Neural cell (in vitro differentiated cells): ENCODE results near the gene PLEKHN1. TPM values are rescaled to one million over a fixed set of nuclear protein-coding genes. Genes with fewer than 3 reads are reported as not detected.

Experiments
- H2AFZ ChIP-seq: fragments of 200-600, 300-800 bp; sonication (generic), shearing (Covaris generic); 2 replicates; pipeline ENCODE4 v1.6.0; 2014; ENCODE audit warnings: low read depth, mild to moderate bottlenecking, antibody characterized with exemption, low read length, moderate library complexity
- H3F3A ChIP-seq: fragments of 200-600 bp; shearing (Covaris generic); 2 replicates; pipeline ENCODE4 v1.6.1; 2016; ENCODE audit warnings: mild to moderate bottlenecking, moderate library complexity, mixed read lengths, antibody characterized with exemption, low read length; ENCODE audit not compliant: insufficient read depth, poor library complexity, severe bottlenecking
- H3K27ac ChIP-seq: fragments of 200-600, 300-800 bp; sonication (generic), shearing (Covaris generic); 2 replicates; pipeline ENCODE4 v1.5.1; 2014; ENCODE audit warnings: mild to moderate bottlenecking, low read length, moderate library complexity
- H3K27me3 ChIP-seq: fragments of 300-800, 200-600 bp; sonication (generic), shearing (Covaris generic); 2 replicates; pipeline ENCODE4 v1.6.0; 2014; ENCODE audit warnings: mild to moderate bottlenecking, low read depth, low read length, moderate library complexity; ENCODE audit not compliant: insufficient read depth
- H3K36me3 ChIP-seq: fragments of 300-800, 200-600 bp; sonication (generic), shearing (Covaris generic); 2 replicates; pipeline ENCODE4 v1.5.1; 2014; ENCODE audit warnings: mild to moderate bottlenecking, antibody characterized with exemption, low read length, moderate library complexity; ENCODE audit not compliant: insufficient read depth
- H3K4me2 ChIP-seq: fragments of 300-800, 200-600 bp; sonication (generic), shearing (Covaris generic); 2 replicates; pipeline ENCODE4 v1.6.0; 2014; ENCODE audit warnings: mild to moderate bottlenecking, low read length
- H3K4me3 ChIP-seq: fragments of 300-800, 200-600 bp; sonication (generic), shearing (Covaris generic); 2 replicates; pipeline ENCODE4 v1.5.1; 2014; ENCODE audit warnings: mild to moderate bottlenecking, low read length, moderate library complexity
- H3K79me2 ChIP-seq: fragments of 200-600 bp; shearing (Covaris generic); replicated peaks from 2 replicates; pipeline ENCODE4 v1.6.0; 2014; ENCODE audit warnings: mild to moderate bottlenecking, low read length, moderate library complexity; ENCODE audit not compliant: insufficient read depth
- H3K9ac ChIP-seq: fragments of 300-800, 200-600 bp; sonication (generic), shearing (Covaris generic); 2 replicates; pipeline ENCODE4 v1.6.1; 2016; ENCODE audit warnings: mild to moderate bottlenecking, low read length, mixed read lengths
- H3K9me2 ChIP-seq: fragments of 200-600 bp; shearing (Covaris generic); 2 replicates; pipeline ENCODE4 v1.6.1; 2016; ENCODE audit warnings: mild to moderate bottlenecking, low read length, mixed read lengths; ENCODE audit not compliant: insufficient read depth
- H3K9me3 ChIP-seq: fragments of 200-600, 300-800 bp; sonication (generic), shearing (Covaris generic); 2 replicates; pipeline ENCODE4 v1.6.1; 2016; ENCODE audit warnings: mild to moderate bottlenecking, mixed run types, low read length, moderate library complexity, mixed read lengths
- H4K20me1 ChIP-seq: fragments of 200-600 bp; shearing (Covaris generic); 2 replicates; pipeline ENCODE4 v1.6.1; 2016; ENCODE audit warnings: mild to moderate bottlenecking, mixed run types; ENCODE audit not compliant: insufficient read depth
- CTCF ChIP-seq: fragments of 450-650 bp; IDR thresholded peaks from 2 replicates; pipeline ENCODE4 v1.5.1; 2014; ENCODE audit warnings: antibody characterized with exemption, mild to moderate bottlenecking, moderate library complexity; ENCODE audit not compliant: poor library complexity, severe bottlenecking
- EP300 ChIP-seq: fragments of 450-650 bp; conservative IDR thresholded peaks from 2 replicates; pipeline ENCODE4 v1.6.1; 2014; ENCODE audit warnings: antibody characterized with exemption, mild to moderate bottlenecking, moderate library complexity; ENCODE audit not compliant: poor library complexity, severe bottlenecking
- EZH2 ChIP-seq: fragments of 200-600, 300-800 bp; shearing (Covaris generic), sonication (generic); IDR thresholded peaks from 2 replicates; pipeline ENCODE4 v1.6.1; 2014; ENCODE audit warnings: antibody characterized with exemption, low read length, borderline replicate concordance, mild to moderate bottlenecking; ENCODE audit not compliant: insufficient read depth, poor library complexity, severe bottlenecking
- MXI1 ChIP-seq: fragments of 450-650 bp; conservative IDR thresholded peaks from 2 replicates; pipeline ENCODE4 v1.6.1; 2014; ENCODE audit warnings: antibody characterized with exemption, mild to moderate bottlenecking; ENCODE audit not compliant: poor library complexity, severe bottlenecking
- POLR2AphosphoS5 ChIP-seq: IDR thresholded peaks from 2 replicates; pipeline ENCODE4 v1.6.1; 2012
- RAD21 ChIP-seq: fragments of 450-650 bp; conservative IDR thresholded peaks from 2 replicates; pipeline ENCODE4 v1.6.1; 2014; ENCODE audit warnings: antibody characterized with exemption, mild to moderate bottlenecking, moderate library complexity
- REST ChIP-seq: IDR thresholded peaks from 2 replicates; pipeline ENCODE4 v1.6.1; 2012; ENCODE audit warnings: borderline replicate concordance
- SMC3 ChIP-seq: fragments of 450-650 bp; conservative IDR thresholded peaks from 2 replicates; pipeline ENCODE4 v1.6.1; 2014; ENCODE audit warnings: antibody characterized with exemption, mild to moderate bottlenecking, moderate library complexity; ENCODE audit not compliant: poor library complexity
- TAF1 ChIP-seq: IDR thresholded peaks from 2 replicates; pipeline ENCODE4 v1.6.1; 2012; ENCODE audit warnings: low read depth
- polyA plus RNA-seq: library from polyadenylated mRNA; depleted of rRNA; stranded (reverse); fragments of >200 nt; gene quantifications from 2 replicates; pipeline ENCODE4 v1.2.3, GENCODE V29; 2014

The PLEKHN1 gene
- polyA plus RNA-seq, 1 donor from 2014 or later = 1.1 TPM

GRCh38 chr1:955474-955873, 10.8 kb upstream of the PLEKHN1 start:
- no peak overlapping the region for H2AFZ ChIP-seq
- no peaks in the 10 kb centered on the region for H3K9me3 ChIP-seq
- H4K20me1 ChIP-seq = no peaks in the 10 kb centered on the region
- no peak overlapping the region for H3K27ac ChIP-seq
- H3K27me3 ChIP-seq = no peaks in the 10 kb centered on the region
- H3K9me2 ChIP-seq = no peaks in the 10 kb centered on the region
- H3K79me2 ChIP-seq = peaks cover 7% of the 10 kb centered on the region
- no peak for TF ChIP-seq EP300
- TF ChIP-seq EZH2 = no peak
- no peak for TF ChIP-seq CTCF
- TF ChIP-seq SMC3 = no peak
- TF ChIP-seq RAD21 = no peak
- TF ChIP-seq POLR2AphosphoS5 = no peak
- no peak for TF ChIP-seq REST
- TF ChIP-seq MXI1 = no peak
- TF ChIP-seq TAF1 = no peak
- no peaks in the 10 kb centered on the region for H3F3A ChIP-seq
- no peak overlapping the region for H3K4me2 ChIP-seq
- no peak overlapping the region for H3K4me3 ChIP-seq
- H3K9ac ChIP-seq = no peak overlapping the region
- H3K36me3 ChIP-seq = no peaks in the 10 kb centered on the region

GRCh38 chr1:956636-957035, 9.6 kb upstream of the PLEKHN1 start:
- Histone ChIP-seq H3F3A (no peaks in the 10 kb centered on the region), H3K27ac (no peak overlapping the region), H3K79me2 (peaks cover 7% of the 10 kb centered on the region), H3K27me3 (no peaks in the 10 kb centered on the region), H4K20me1 (no peaks in the 10 kb centered on the region), H3K9me3 (no peaks in the 10 kb centered on the region), H2AFZ (no peak overlapping the region), H3K4me2 (no peak overlapping the region), H3K9ac (no peak overlapping the region), H3K4me3 (no peak overlapping the region), H3K36me3 (no peaks in the 10 kb centered on the region), H3K9me2 (no peaks in the 10 kb centered on the region)
- TF ChIP-seq MXI1 (no peak), EZH2 (no peak), CTCF (no peak), POLR2AphosphoS5 (no peak), REST (no peak), RAD21 (no peak), SMC3 (no peak), EP300 (no peak), TAF1 (no peak)
